Hepatocyte (in vitro differentiated cells): Measurements from ENCODE around the gene TNS3.

ENCODE experiments used
- CTCF ChIP-seq: fragments of 200-600 bp; sonication (generic); IDR thresholded peaks from 2 replicates; pipeline ENCODE4 v1.5.1; 2016; ENCODE audit warnings: antibody characterized with exemption, mild to moderate bottlenecking; ENCODE audit not compliant: poor library complexity
- EZH2 ChIP-seq: fragments of 200-600 bp; sonication (generic); IDR thresholded peaks from 2 replicates; pipeline ENCODE4 v1.6.1; 2016; ENCODE audit warnings: antibody characterized with exemption, mild to moderate bottlenecking, borderline replicate concordance

GRCh38 chr7:47326220-47326619, 255.7 kb downstream of the TNS3 start:
- peak; percentile 28 for TF ChIP-seq CTCF
- no peak for TF ChIP-seq EZH2
